HepG2 (cell line): ENCODE data around the gene SIGLEC10. TPM values are rescaled to one million over a fixed set of nuclear protein-coding genes. Genes with fewer than 3 reads are reported as not detected.

Experiments used
- ATAC-seq: fragments of 200-7000 bp; cut with Tn5 transposase; 3 replicates; pipeline ENCODE4 v1.9.1; 2020; ENCODE audit warnings: mild to moderate bottlenecking, moderate library complexity
- BruUV-seq: library from RNA; stranded (reverse); fragments of 400-500 nt; replicated peaks from 2 replicates; lab custom pipeline; 2021; lab: Mats Ljungman, UMichigan
- CTCF ChIA-PET: fragments of 300-600 bp; formaldehyde crosslinking; extraction: SDS; loops from one replicate; lab custom pipeline; 2021; ENCODE audit warnings: low total read pairs, inconsistent platforms, low intra/inter-chr PET ratio; lab: Yijun Ruan, JAX
- POLR2A ChIA-PET: fragments of 350-600 bp; sonication (Branson Sonifier 250); formaldehyde crosslinking; loops from one replicate; lab custom pipeline; 2020; ENCODE audit warnings: antibody characterized with exemption, inconsistent platforms; lab: Yijun Ruan, JAX
- DNase-seq: peaks from one replicate; pipeline ENCODE4 v3.0.0-alpha.2; 2015; ENCODE audit warnings: low spot score
- FAIRE-seq: peaks from 3 replicates; lab custom pipeline; 2011; peaks lifted over from hg19 to GRCh38; lab: Jason Lieb, UNC
- H2AFZ ChIP-seq: one replicate; pipeline ENCODE4 v1.6.1; 2011; ENCODE audit warnings: low read length, inconsistent platforms
- H3K27ac ChIP-seq: fragments of 300-600 bp; 3 replicates; pipeline ENCODE4 v1.8.0; 2011; ENCODE audit warnings: mixed run types, mild to moderate bottlenecking, mixed read lengths, low read length, inconsistent platforms; ENCODE audit not compliant: insufficient read depth; ENCODE audit errors: extremely low read length
- H3K27me3 ChIP-seq, 2 experiments: fragments of 200-600 bp in 1 of 2; 2 replicates in 1 of 2; 3 replicates in 1 of 2; pipeline versions ENCODE4 v1.6.0 to v1.8.0; 2011; ENCODE audit warnings: low read length in 2 of 2, mild to moderate bottlenecking in 2 of 2, moderate library complexity in 2 of 2, inconsistent platforms in 1 of 2; ENCODE audit not compliant: insufficient read depth in 2 of 2, control insufficient read depth in 1 of 2
- H3K36me3 ChIP-seq, 2 experiments: fragments of 200-600 bp in 1 of 2; replicated peaks in 1 of 2; 2 replicates in 1 of 2; 3 replicates in 1 of 2; pipeline versions ENCODE4 v1.5.1 to v1.8.0; 2011; ENCODE audit warnings: low read length in 2 of 2, inconsistent platforms in 1 of 2; ENCODE audit not compliant: insufficient read depth in 2 of 2, control insufficient read depth in 1 of 2
- H3K4me1 ChIP-seq: 2 replicates; pipeline ENCODE4 v1.5.1; 2012; ENCODE audit warnings: low read length, inconsistent platforms; ENCODE audit not compliant: insufficient read depth
- H3K4me2 ChIP-seq: 2 replicates; pipeline ENCODE4 v1.6.0; 2011; ENCODE audit warnings: low read depth, low read length, inconsistent platforms
- H3K4me3 ChIP-seq, 3 experiments: fragments of 200-600 bp in 1 of 3; sonication (generic), shearing (Covaris generic) in 1 of 3; replicated peaks in 1 of 3; 2 replicates each; pipeline ENCODE4 v1.5.1; 2011 to 2016; ENCODE audit warnings: low read length in 3 of 3, inconsistent platforms in 2 of 3, low read depth in 2 of 3, mild to moderate bottlenecking in 2 of 3, control low read depth in 1 of 3, mixed read lengths in 1 of 3; ENCODE audit not compliant: insufficient read depth in 1 of 3
- H3K79me2 ChIP-seq: one replicate; pipeline ENCODE4 v1.6.1; 2011; ENCODE audit warnings: low read length, inconsistent platforms; ENCODE audit not compliant: insufficient read depth
- H3K9ac ChIP-seq: 2 replicates; pipeline ENCODE4 v1.6.0; 2011; ENCODE audit warnings: mild to moderate bottlenecking, low read depth, low read length, inconsistent platforms; ENCODE audit not compliant: insufficient read depth
- H3K9me3 ChIP-seq: 2 replicates; pipeline ENCODE4 v1.5.1; 2012; ENCODE audit warnings: mild to moderate bottlenecking, low read length
- H4K20me1 ChIP-seq: 2 replicates; pipeline ENCODE4 v1.6.0; 2011; ENCODE audit warnings: inconsistent platforms, mild to moderate bottlenecking, low read length, moderate library complexity; ENCODE audit not compliant: insufficient read depth
- CREB1 ChIP-seq, 2 experiments: fragments of 450-650 bp in 1 of 2; IDR thresholded peaks; 2 replicates each; pipeline ENCODE4 v1.6.1; 2016 to 2017; ENCODE audit warnings: control low read depth in 1 of 2, mild to moderate bottlenecking in 1 of 2, missing compliant biosample characterization in 1 of 2, missing genetic modification characterization in 1 of 2
- FOXK1 ChIP-seq: sonication (generic); formaldehyde crosslinking; IDR thresholded peaks from 2 replicates; pipeline ENCODE4 v1.4.0; 2020; ENCODE audit warnings: low read depth, missing genetic modification reagents, borderline replicate concordance
- LRRFIP1 ChIP-seq: sonication (generic); formaldehyde crosslinking; conservative IDR thresholded peaks from 2 replicates; pipeline ENCODE4 v1.4.0; 2020; ENCODE audit warnings: missing genetic modification reagents
- ZSCAN31 ChIP-seq: sonication (generic); formaldehyde crosslinking; IDR thresholded peaks from 2 replicates; pipeline ENCODE4 v1.5.0; 2020; ENCODE audit warnings: low read depth, mild to moderate bottlenecking, missing genetic modification reagents
- WGBS: methylation state at CpG from one replicate; pipeline ENCODE4 v1.1.6; 2017; ENCODE audit warnings: low lambda C conversion rate; 5-methylcytosine and 5-hydroxymethylcytosine counted together
- in situ Hi-C: cut with HindIII; loops from 2 replicates; pipeline ENCODE4 v1.10.0; 2017; ENCODE audit warnings: low pct_unique_long_range_greater_than_20kb; ENCODE audit not compliant: extremely low pct_ligation_motif_present
- intact Hi-C: fragments of 100-400 bp; cut with micrococcal nuclease; formaldehyde crosslinking; loops from one replicate; pipeline ENCODE4 v1.10.0; 2022; ENCODE audit not compliant: unreplicated experiment
- polyA plus RNA-seq, 8 experiments: library from polyadenylated mRNA; depleted of rRNA in 3 of 8; stranded (reverse) in 7 of 8; unstranded in 1 of 8; fragments of >200 nt; fragmentation: Illumina TruSeq in 4 of 8; extraction: Trizol in 4 of 8; gene quantifications; 2 replicates each; pipeline versions ENCODE4 v1.2.1 to v1.2.3, GENCODE V29; 2011 to 2016; ENCODE audit warnings: low read depth in 4 of 8, missing spikeins in 1 of 8, mixed read lengths in 1 of 8; ENCODE audit not compliant: insufficient read depth in 1 of 8
- total RNA-seq, 5 experiments: library from RNA; depleted of rRNA; stranded (reverse); fragments of >200 nt; fragmentation: Illumina TruSeq; extraction: Trizol; gene quantifications; 2 replicates each; pipeline ENCODE4 v1.2.3, GENCODE V29; 2016; ENCODE audit warnings: low read depth in 1 of 5

SIGLEC10 gene
- total and polyA plus RNA-seq, 2 of the 13 experiments (the other 11 are each of a cell fraction or from before 2014, with no cell fraction given) = not detected

DNA sequence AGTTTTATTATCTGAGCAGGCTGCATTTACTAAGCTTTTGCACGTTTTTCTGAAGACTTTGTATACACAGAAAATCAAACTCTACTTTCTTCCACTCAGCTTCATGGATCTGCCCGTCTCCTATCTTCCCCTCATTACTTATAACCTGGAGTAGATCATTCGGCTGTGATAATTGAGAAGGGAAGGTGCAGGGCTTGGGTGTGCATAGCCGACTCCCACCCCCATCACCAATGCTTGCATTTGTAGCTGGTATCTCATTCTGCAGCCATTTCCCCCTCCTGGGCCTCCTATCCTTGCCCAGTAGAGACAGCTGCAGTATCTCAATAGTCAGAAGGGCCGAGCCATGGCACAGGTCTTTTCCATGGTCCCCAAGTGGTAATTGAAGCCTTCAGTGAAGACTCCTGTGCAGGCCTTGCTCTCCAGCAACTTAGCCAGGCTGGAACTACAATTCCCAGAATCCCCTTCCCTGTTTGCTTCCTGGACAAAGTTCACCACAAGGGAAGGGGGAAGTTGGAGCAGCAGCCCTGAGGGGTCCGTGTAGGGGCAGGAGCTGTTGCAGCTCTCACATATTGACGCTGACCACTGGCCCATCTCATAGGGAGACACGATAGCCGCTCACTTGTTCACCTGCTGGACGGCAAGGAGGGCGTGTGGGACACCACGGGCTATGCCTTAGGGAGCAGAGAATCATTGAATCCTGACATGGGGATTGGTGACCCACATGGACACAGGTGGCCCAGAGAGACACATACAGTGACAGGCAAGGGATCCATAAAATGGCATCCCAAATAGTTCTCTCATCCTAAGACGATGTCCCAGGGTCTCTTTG lies 42.9 kb upstream of the SIGLEC10 start (continued):
- peak; percentile 23; the same call in 1 of the 2 replicates for TF ChIP-seq FOXK1 (CRISPR knock-in tag)

DNA sequence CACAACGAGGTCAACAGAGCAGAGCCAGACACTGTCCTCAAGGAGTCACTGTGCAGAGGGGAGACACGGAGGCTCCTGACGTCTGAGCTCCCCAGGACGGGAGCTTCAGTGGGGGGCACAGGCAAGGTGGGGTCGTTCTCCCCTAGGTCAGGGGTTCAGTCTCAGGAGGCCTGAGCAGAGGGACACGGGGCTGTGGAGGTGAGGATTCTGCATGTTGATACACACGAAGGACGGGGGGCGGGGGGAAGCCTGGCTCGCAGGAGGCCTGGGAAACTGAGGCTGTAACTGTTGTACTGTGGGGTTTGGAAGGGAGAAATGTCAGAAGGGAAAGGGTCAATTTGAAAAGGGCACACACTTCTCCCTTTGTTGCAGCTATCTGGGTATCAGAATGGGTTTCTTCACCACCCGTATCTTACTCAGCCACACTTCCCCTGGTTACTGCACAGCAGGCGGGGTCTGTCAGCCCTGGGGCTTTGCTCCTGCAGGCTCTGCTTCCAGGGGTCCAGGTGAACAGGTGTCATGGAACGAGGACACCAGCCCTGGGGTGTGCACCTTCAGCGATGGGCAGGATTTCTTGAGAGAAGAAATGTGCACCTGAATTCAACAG lies 41.6 kb upstream of the SIGLEC10 start:
- no peak for FAIRE-seq

More for the DNA sequence above, 41.6 kb upstream of the SIGLEC10 start:
- H3K79me2 ChIP-seq = no peaks in the 10 kb centered on the region
- ChIA-PET CTCF (no interaction called here), POLR2A (no interaction called here)
- H2AFZ ChIP-seq = no peak overlapping the region
- H3K27me3 ChIP-seq = peaks cover 10 to 53% of the 10 kb centered on the region in 2 experiments; a peak in 4 of 5 replicates
- no peak overlapping the region for H3K4me3 ChIP-seq
- ATAC-seq (no peak), DNase-seq (no peak)
- H3K4me1 ChIP-seq = peaks cover 18% of the 10 kb centered on the region; the same call in 1 of the 2 replicates
- BruUV-seq = no TSS peak
- WGBS = 17% methylated on average over 11 of the region's 14 CpGs
- TF ChIP-seq CREB1 (IDR thresholded peaks at IDR 0.05) (0 out of 2 replicates have a peak, but pooled peaks have one; percentile 7), CREB1 (CRISPR knock-in tag; IDR thresholded peaks at IDR 0.05) (no peak), LRRFIP1 (CRISPR knock-in tag) (no peak), ZSCAN31 (CRISPR knock-in tag) (no peak)
- no peak overlapping the region for H3K4me2 ChIP-seq
- intact Hi-C loops (no loop called here), in situ Hi-C loops (no loop called here)
- H3K36me3 ChIP-seq = no peaks in the 10 kb centered on the region
- H3K9me3 ChIP-seq = no peaks in the 10 kb centered on the region
- H3K9ac ChIP-seq = no peak overlapping the region
- no peaks in the 10 kb centered on the region for H4K20me1 ChIP-seq
- H3K27ac ChIP-seq = no peak overlapping the region
